ENCODE measurements around the gene FRY. TPM values are rescaled to one million over a fixed set of nuclear protein-coding genes. Genes with fewer than 3 reads are reported as not detected.

FRY gene
- total and polyA plus RNA-seq, 2 of the 13 experiments (the other 11 are each of a cell fraction or from before 2014, with no cell fraction given), result 8.2 to 13.1 TPM

- H3K9me3 ChIP-seq (ENCODE audit: low read length), result no peaks in the 10 kb centered on the region
- no peak overlapping the region for H3K9ac ChIP-seq (ENCODE audit: insufficient read depth, low read depth, low read length)
- in situ Hi-C loops (cut with HindIII; ENCODE audit: extremely low pct_ligation_motif_present, low pct_unique_long_range_greater_than_20kb), result no loop called here
- no peak overlapping the region for H2AFZ ChIP-seq (ENCODE audit: low read length)
- WGBS (ENCODE audit: low lambda C conversion rate), result 92% methylated on average over 2 of the region's 2 CpGs
- no TSS peak for BruUV-seq (replicated peaks)
- ChIA-PET CTCF (ENCODE audit: low intra/inter-chr PET ratio, low total read pairs) (no interaction called here), POLR2A (no interaction called here)
- peaks cover 37% of the 10 kb centered on the region for H3K4me1 ChIP-seq (ENCODE audit: insufficient read depth, low read length)
- FAIRE-seq (no peak), DNase-seq (ENCODE audit: low spot score) (no peak), ATAC-seq (no peak)
- no peak overlapping the region for H3K4me3 ChIP-seq (replicated peaks in 1 of 3; ENCODE audit: insufficient read depth in 1 of 3, low read depth in 2 of 3, low read length in 3 of 3)
- H3K4me2 ChIP-seq (ENCODE audit: low read depth, low read length), result no peak overlapping the region
- H4K20me1 ChIP-seq (ENCODE audit: insufficient read depth, low read length), result no peaks in the 10 kb centered on the region; the same call in 1 of the 2 replicates
- TF ChIP-seq ZNF34 (CRISPR knock-in tag; IDR thresholded peaks at IDR 0.05; ENCODE audit: borderline replicate concordance), result no peak
- TF ChIP-seq RBFOX2 (IDR thresholded peaks at IDR 0.05; ENCODE audit: low read depth, low read length), result 0 out of 2 replicates have a peak, but pooled peaks have one; percentile 15
- no peak overlapping the region for H3K27ac ChIP-seq (ENCODE audit: extremely low read length, insufficient read depth, low read length)
- H3K27me3 ChIP-seq (ENCODE audit: control insufficient read depth in 1 of 2, insufficient read depth in 2 of 2, low read length in 2 of 2), result no peaks in the 10 kb centered on the region; a peak in 1 of 5 replicates
- intact Hi-C loops (cut with micrococcal nuclease; ENCODE audit: unreplicated experiment), result loop anchor here (5.0 kb wide), 1 partner anchor 406 kb away; no protein-coding TSS in a partner anchor
- peaks cover 5% of the 10 kb centered on the region for H3K79me2 ChIP-seq (ENCODE audit: insufficient read depth, low read length)
- H3K36me3 ChIP-seq (replicated peaks in 1 of 2; ENCODE audit: control insufficient read depth in 1 of 2, insufficient read depth in 2 of 2, low read length in 2 of 2), result peaks cover 0 to 13% of the 10 kb centered on the region in 2 experiments; a peak in 3 of 5 replicates
Observed at GRCh38 chr13:32317716-32318465, 286.3 kb downstream of the FRY start.

- no peak overlapping the region for H3K4me2 ChIP-seq (ENCODE audit: low read depth, low read length)
- in situ Hi-C loops (cut with HindIII; ENCODE audit: extremely low pct_ligation_motif_present, low pct_unique_long_range_greater_than_20kb), result no loop called here
- no peak for FAIRE-seq
- ChIA-PET CTCF (ENCODE audit: low intra/inter-chr PET ratio, low total read pairs) (no interaction called here), POLR2A (interaction anchor here (0.8 kb wide), 1 partner anchor 65 kb away, joined by 3 read pairs; no protein-coding TSS in a partner anchor)
- peaks cover 5% of the 10 kb centered on the region for H3K79me2 ChIP-seq (ENCODE audit: insufficient read depth, low read length)
- H2AFZ ChIP-seq (ENCODE audit: low read length), result no peak overlapping the region
- DNase-seq (ENCODE audit: low spot score), result peak; percentile 27
- no peak overlapping the region for H3K27ac ChIP-seq (ENCODE audit: extremely low read length, insufficient read depth, low read length)
- peaks cover 29% of the 10 kb centered on the region for H3K4me1 ChIP-seq (ENCODE audit: insufficient read depth, low read length)
- 68% methylated on average over 4 of the region's 4 CpGs for WGBS (ENCODE audit: low lambda C conversion rate)
- peak; percentile 28; the same call in 1 of the 3 replicates for ATAC-seq
- H3K9ac ChIP-seq (ENCODE audit: insufficient read depth, low read depth, low read length), result no peak overlapping the region
- intact Hi-C loops (cut with micrococcal nuclease; ENCODE audit: unreplicated experiment), result no loop called here
- peaks cover 3 to 21% of the 10 kb centered on the region in 2 experiments for H3K36me3 ChIP-seq (replicated peaks in 1 of 2; ENCODE audit: control insufficient read depth in 1 of 2, insufficient read depth in 2 of 2, low read length in 2 of 2)
- no peaks in the 10 kb centered on the region; the same call in 1 of the 2 replicates for H4K20me1 ChIP-seq (ENCODE audit: insufficient read depth, low read length)
- no peak overlapping the region for H3K4me3 ChIP-seq (replicated peaks in 1 of 3; ENCODE audit: insufficient read depth in 1 of 3, low read depth in 2 of 3, low read length in 3 of 3)
- no TSS peak for BruUV-seq (replicated peaks)
- no peaks in the 10 kb centered on the region for H3K9me3 ChIP-seq (ENCODE audit: low read length)
- H3K27me3 ChIP-seq (ENCODE audit: control insufficient read depth in 1 of 2, insufficient read depth in 2 of 2, low read length in 2 of 2), result no peaks in the 10 kb centered on the region; a peak in 1 of 5 replicates
- no peak for TF ChIP-seq ZNF775 (CRISPR knock-in tag; IDR thresholded peaks at IDR 0.05; ENCODE audit: borderline replicate concordance)
- no peak for TF ChIP-seq REXO4 (CRISPR knock-in tag; IDR thresholded peaks at IDR 0.05; ENCODE audit: borderline replicate concordance)
- no peak for TF ChIP-seq CHCHD3 (CRISPR knock-in tag; IDR thresholded peaks at IDR 0.05)
- no peak for TF ChIP-seq ZNF30 (CRISPR knock-in tag; IDR thresholded peaks at IDR 0.05)
- TF ChIP-seq KDM5A (IDR thresholded peaks at IDR 0.05; ENCODE audit: borderline replicate concordance, low read length), result no peak
- no peak for TF ChIP-seq ZNF75D (CRISPR knock-in tag; IDR thresholded peaks at IDR 0.05; ENCODE audit: borderline replicate concordance)
- no peak for TF ChIP-seq MAX (IDR thresholded peaks at IDR 0.05)
- no peak for TF ChIP-seq IRX3 (CRISPR knock-in tag; IDR thresholded peaks at IDR 0.05; ENCODE audit: borderline replicate concordance, low read depth)
- TF ChIP-seq SMARCC2 (IDR thresholded peaks at IDR 0.05), result no peak
- TF ChIP-seq ZSCAN29 (CRISPR knock-in tag; conservative IDR thresholded peaks at IDR 0.05), result no peak
- peak; percentile 46; the same call in 1 of the 2 replicates for TF ChIP-seq ZNF503 (CRISPR knock-in tag; IDR thresholded peaks at IDR 0.05)
- no peak for TF ChIP-seq ZUFSP (CRISPR knock-in tag; IDR thresholded peaks at IDR 0.05; ENCODE audit: borderline replicate concordance)
Observed at GRCh38 chr13:32320528-32320927, 289.0 kb downstream of the FRY start.

Measured in HepG2 (cell line).